GM11168 (cell line): ENCODE data around the gene ZRANB3.

ENCODE experiments used
- in situ Hi-C: fragments of 300-500 bp; cut with MboI; formaldehyde crosslinking; loops from one replicate; pipeline ENCODE4 v1.12.0; 2022; ENCODE audit warnings: low sequenced_read_pairs; ENCODE audit not compliant: unreplicated experiment

Gene ZRANB3

DNA sequence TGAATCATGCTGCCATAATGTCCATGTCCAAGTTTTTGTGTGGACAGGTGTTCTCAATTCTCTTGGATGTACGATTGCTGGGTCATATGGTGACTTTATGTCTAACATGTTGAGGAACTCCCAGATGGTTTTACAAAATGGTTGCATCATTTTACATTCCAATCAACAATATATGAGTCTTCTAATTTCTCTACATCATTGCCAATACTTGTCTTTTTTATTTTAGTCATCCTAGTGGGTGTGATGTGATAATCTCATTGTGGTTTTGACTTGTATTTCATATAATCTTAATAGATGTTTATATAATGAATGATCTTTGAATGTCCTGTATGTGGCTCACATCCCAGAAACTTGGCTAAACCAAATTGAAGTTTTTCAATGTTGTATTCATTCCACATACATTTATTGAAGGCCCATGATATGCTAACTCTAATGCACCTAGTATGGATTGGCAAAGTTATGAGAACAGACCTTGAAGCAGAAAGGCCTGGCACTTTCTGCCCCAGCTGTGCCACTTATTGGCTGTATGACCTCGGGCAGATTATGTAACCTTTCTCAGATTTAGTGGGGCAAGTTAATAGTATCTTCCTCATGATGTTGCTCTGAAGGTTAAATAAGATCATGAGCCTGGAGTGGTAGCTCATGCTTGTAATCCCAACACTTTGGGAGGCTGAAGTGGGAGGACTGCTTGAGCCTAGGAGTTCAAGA lies 273.5 kb downstream of the ZRANB3 start:
- in situ Hi-C loops: no loop called here

DNA sequence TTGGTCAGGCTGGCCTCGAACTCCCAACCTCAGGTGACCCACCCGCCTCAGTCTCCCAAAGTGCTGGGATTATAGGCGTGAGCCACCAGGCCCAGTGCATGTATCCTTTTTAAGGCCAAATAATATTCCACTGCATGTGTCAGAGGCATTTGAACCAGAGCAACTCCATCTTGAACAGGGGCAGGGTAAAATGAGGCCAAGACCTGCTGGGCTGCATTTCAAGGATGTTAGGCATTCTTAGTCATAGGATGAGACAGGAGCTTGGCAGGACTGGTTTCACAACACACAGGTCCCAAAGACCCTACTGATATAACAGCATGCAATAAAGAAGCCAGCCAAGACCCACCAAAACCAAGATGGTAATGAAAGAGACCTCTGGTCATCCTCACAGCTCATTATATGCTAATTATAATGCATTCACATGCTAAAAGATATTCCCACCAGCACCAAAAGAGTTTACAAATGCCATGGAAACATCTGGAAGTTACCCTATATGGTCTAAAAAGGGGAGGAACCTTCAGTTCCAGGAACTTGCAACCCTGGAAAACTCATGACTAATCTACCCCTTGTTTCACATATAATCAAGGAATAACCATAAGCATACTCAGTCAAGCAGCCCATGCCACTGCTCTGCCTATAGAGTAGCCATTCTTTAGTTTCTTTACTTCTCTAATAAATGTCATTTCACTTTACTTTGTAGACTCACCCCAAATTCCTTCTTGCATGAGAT lies 274.3 kb downstream of the ZRANB3 start:
- in situ Hi-C loops: no loop called here

DNA sequence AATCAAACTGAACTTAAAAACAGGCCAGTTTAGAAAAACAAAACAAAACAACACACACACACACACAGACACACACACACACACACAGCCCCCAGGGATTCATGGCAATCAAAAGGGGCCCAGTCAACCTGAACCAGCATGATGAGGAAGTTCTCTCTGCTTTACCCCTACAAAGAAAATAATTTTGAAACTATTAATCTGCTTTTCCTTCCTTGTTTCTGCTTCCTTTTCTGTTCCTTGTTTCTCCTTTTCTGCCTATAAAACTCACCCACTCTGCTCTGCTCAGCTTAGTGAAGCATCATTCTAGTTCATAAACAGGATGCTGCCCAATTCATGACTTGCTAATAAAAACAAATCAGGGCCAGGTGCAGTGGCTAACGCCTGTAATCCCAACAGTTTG lies 275.8 kb downstream of the ZRANB3 start:
- in situ Hi-C loops: no loop called here

DNA sequence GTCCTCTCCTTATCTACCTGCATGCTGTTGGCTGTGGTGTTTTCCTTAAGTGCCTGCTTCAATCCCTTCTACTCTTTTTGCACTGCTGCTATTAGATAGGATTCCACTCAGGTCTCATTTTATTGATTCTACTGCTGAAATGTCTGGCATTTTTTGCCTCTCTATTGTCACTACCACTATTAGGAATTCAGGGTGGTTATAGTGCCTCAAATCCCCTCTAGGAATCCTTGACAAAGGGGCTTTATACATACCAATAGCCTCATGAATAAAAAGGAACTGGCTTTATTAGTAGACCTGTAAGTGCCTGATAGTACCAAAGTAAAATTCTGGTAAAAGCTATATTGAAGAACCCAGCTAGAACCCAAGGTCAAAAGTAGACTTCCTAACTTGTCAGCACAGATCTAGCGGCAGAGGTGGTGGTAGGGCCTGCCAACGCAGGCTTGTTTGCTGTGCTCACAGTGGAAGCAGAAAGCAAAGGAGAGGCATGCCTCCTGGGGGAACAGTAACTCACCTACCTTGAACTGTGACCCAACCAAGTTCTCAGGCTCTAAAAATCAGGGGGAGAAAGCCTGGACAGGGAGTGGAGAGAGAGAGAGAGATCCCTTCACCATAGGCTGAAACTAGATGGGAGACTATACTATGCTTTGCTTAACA lies 278.1 kb downstream of the ZRANB3 start:
- in situ Hi-C loops: no loop called here

DNA sequence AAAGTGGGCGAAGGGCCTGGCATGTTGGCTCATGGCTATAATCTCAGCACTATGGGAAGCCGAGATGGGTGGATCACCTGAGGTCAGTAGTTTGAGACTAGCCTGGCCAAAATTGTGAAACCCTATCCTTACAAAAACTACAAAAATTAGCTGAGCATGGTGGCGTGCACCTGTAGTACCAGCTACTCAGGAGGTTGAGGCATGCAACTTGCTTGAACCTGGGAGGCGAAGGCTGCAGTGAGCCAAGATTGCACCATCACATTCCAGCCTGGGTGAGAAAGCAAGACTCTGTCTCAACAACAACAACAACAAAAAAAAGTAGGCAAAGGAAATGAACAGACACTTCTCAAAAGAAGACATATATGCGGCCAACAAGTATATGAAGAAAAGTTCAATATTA lies 282.4 kb downstream of the ZRANB3 start:
- in situ Hi-C loops: no loop called here

DNA sequence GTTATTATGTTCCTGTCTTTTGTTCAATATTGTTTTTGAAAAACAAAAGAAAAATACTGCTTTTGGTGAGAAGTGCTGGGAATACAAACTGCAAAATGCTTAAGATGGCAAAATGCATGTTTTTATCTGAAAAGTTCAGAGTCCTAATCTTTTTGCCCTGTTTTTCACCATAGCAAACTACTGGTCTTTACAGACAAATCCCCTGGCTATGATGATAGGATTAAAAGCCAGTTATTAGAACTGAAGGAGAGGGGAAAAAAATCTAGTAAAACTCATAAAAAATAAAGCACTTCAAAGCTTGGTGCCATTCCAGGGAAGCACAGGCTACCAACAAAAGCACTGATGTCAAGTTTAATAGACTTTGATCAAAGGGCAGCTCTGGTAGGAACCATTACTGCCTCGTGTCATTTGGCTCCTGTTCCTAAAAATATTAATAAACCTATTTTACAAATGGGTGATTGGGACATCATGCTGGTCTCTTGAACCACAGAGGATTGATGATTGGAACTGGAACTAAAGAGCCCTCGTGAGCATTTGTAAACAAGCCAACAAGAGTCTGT lies 284.2 kb downstream of the ZRANB3 start:
- in situ Hi-C loops: no loop called here

DNA sequence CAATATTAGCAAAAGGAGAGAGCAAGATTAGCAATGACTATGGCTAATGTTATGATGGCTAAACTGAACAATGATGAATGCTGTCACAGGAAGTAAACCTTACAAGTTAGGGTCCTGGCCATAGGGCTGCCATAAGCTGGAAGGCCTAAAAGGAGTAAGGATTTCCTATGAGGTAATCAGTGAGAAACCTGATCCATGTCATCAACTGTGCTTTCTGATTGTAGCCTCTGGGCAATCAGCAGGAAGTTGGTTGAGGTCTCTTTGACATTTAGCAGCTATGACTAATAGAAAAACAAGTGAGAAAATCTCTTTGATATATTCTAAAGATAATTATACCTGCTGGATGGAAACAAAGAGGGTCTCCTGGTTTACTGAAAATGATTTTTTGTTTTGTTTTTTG lies 285.9 kb downstream of the ZRANB3 start:
- in situ Hi-C loops: no loop called here

DNA sequence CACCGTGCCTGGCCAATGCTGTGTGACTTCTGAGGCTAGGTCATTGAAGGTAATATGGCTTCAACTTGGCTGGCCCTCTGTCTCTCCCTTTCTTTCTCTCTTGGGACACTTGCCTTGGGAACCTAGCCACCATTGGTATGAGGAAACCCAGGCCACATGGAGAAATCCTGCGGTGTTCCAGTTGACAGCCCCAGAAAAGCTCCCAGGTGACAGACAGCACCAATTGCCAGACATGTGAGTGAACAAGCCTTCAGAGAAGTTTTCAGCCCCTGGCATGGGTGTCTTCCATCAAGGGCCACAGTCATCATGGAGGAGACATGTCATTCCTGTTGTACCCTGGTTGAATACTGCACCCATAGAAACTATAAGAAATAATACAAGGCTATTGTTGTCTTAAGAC lies 292.4 kb downstream of the ZRANB3 start:
- in situ Hi-C loops: no loop called here

DNA sequence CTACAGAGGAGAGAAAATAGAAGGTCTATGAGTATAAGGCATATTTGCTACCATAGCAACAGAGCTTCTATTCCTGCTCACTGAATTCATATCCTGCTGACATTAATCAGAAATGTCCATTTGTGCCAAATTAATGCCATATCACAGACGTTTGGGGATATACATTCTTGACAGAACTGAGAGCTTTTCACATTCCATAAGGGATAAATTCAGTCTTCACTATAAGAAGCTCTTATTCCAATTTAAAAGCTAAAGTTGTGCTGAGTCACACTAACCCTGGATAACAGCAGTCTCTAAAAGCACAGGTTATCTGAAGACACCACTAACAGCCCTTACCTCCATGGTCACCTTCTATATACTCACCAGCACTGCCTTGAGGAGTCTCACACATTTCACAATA lies 300.9 kb downstream of the ZRANB3 start:
- in situ Hi-C loops: no loop called here

DNA sequence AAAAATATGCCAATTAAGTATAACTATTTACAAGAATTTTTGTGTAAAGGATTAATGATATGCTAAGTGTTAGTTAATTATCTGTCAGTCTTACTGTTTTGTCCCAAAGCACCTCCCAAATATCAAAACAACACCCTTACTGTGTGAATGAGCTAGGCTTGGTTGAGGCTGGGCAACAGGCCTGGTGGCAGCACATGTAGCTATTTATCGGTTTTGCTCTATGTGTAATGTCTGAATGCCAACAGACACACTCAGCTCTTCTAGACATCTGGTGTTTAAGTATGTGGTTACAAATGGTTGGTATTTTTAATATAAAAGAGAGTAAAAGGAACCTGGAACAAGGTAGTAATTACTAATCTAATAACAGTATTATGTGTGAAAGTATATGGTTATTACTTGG lies 303.6 kb downstream of the ZRANB3 start:
- in situ Hi-C loops: no loop called here

DNA sequence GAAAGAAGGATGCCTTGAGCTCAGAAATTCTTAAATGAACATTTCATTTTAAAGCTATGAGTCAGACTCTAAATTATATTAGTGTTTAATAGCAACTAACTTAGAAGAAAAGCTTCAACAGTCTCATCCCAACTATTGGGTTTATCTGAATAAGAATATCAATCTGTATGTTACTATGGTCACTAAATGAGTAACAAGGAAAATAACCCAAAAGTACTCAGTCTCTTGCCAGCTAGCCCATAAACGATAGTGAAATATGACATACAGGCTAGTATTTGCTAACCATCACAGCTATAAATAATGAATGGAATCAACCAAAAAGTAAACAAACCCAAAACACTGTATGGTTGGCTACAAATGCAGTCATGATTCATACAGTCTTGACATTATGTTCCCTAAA lies 304.1 kb downstream of the ZRANB3 start:
- in situ Hi-C loops: no loop called here

DNA sequence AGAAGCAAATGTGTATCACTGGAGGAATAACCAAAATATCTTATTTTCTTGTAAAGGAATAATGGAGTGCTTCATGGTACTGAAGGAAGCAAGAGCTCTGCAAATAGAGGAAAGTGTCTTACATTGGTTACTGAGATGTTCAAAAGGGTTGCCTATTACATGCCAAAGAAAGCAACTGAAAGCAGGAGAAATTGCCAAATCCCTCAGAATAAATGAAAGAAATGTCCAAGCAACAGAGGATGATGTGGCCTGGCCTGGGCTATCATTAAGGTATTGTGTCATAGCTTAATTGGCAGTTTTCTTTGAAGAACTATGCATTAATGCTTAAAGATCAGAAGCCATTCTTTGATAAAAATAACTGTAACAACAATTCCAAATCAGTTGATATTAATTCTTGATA lies 305.2 kb downstream of the ZRANB3 start:
- in situ Hi-C loops: no loop called here

DNA sequence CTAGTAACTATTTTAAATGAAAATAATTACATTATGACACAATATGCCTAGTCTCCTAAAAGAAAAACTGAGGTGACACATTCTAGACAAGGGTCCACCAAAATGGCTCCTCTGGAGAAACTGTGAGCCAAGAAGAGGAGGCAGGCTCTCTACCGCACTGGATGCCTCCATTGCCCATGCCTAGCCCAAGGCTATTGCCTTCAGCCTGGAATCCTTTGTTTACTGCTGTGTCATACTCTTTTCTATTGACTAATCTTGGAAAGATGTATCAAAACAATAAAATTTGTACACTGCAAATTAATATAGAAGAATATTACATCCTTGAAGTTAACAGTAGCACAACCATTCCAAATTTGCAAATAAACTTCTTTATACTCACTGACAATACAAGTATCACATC lies 311.8 kb downstream of the ZRANB3 start:
- in situ Hi-C loops: no loop called here

DNA sequence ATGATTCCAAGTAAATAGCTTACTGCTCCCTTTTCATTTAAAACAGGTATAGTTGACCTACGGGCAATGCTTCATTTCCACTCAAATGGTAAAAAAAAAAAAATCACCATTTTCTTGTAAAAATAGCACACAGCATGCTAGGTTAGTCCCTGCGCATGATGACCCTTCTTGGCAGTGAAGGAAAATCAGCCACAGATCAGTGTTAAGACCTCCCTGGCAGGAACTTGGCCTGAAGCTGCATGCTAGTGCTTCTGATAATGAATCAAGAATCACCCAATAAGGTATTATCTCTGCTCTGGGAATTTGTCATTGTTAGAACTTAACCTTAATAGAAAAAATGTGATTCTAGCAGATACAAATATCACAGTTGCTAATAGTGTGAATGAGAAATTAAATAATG lies 312.6 kb downstream of the ZRANB3 start:
- in situ Hi-C loops: no loop called here

DNA sequence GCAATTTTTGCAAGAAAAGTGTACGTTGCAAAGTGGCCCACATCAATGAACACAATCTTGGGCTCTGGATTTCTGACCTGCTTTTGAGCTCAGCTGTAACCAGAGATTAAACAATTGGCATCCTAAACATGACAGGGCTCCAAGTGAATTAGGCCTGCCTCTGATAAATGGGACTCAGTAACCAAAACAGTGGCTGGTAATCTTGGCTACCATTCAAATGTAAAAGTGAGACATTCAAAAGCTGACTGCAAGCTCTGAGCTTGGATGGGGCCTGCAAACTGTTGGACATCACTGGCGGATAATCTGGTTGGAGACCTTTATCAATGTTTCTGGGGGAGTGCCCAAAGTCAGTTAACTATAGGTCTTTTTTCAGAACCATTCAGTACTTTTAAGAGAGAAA lies 318.3 kb downstream of the ZRANB3 start:
- in situ Hi-C loops: no loop called here

DNA sequence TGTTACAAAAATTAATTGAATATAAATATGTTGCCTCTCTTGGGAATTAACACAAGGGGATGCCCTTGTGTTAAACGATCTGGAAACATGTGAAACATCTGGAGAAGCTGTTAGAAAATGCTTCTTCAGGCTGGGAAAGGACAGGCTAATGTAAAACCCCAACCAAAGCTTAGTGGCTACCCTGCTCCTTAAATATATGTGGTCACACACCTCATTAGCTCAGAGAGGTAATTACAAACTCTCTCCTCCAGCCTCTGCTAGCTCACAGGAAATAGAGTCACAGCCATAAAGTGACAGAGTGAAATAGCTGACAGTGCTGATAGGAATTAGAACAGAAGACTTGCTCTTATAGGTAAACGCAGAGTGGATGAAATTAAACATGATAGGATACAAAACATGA lies 323.0 kb downstream of the ZRANB3 start:
- in situ Hi-C loops: no loop called here

DNA sequence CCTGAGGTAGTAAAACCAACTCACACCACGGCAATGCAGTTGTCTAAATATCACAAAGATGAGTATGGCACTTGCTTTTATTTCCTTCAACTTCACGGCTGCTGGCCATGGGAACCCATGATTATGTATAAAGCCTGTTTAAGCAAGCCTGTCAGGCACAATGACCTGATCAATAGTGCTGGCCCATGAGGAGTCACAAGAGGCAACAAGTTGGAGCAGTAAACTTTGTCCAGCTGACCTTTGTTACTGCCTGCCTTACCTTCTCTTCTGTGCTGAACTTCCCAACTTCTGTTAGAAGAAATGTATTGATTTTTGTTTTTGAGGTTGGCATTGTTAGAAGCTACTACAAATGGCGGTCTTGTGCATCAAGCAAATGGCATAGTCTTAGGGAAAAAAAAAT lies 327.1 kb downstream of the ZRANB3 start:
- in situ Hi-C loops: no loop called here

DNA sequence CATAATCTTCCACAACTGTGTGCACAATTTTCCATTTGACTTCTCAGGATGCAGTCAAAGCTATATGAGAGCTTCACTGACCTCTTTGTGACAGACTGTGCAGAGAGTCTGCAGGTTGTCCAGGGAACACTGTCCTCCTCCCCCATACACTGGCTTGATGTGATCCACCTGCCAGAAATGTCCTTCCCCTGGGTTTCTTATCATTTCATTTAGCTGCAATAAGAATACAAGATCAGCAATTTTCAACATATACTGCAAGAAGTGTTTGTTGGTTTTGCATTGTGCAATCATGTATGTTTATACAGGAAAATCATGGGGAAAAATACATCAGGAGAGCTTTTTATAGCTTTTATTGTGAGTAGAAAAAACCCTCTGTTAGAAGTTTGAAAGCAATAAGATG lies 328.3 kb downstream of the ZRANB3 start:
- in situ Hi-C loops: no loop called here

DNA sequence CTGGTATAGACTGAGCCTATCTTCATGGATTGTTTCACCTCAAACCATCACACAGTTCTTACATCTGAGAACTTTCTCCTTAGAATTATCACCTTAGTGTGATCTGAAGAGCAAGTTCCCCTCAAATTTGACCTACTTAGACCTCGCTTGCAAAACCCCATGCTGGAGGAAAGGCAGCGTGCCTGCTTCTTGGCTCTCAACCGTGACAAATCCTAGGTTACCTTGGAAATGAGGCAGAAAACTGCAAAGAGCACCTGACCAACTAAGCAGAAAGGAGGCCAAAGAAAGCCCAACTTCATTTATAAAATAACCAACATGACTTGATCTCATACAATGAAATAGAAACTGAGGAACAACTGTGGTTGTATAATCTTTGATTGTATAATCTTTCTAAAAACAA lies 332.5 kb downstream of the ZRANB3 start:
- in situ Hi-C loops: no loop called here

DNA sequence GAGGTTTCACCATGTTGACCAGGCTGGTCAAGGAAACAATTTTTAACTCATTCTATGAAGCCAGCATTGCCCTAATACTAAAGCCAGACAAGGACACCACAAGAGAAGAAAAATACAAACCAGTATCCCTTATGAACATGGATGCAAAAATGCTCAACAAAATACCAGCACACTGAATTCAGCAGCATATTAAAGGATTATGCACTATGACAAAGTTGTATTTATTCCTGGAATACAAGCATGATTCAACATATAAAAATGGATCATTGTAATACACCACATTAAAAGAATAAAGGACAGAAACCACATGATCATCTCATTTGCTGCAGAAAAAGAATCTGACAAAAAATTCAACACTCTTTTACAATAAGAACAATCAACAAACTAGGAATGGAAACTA lies 340.2 kb downstream of the ZRANB3 start:
- in situ Hi-C loops: no loop called here

DNA sequence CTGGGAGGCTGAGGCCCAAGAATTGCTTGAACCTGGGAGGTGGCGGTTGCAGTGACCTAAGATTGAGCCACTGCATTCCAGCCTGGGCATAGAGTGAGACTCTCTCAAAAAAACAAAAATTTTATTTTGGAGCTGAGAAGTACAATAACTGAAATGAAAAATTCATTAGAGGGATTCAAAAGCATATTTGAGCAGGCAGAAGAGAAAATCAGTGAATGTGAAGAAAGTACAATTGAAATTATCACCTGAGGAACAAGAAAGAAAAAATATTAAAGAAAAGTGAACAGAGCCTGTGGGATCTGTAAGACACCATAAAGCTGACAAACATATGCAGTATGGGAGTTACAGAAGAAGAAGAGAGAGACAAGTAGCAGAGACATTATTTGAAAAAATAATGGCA lies 341.9 kb downstream of the ZRANB3 start:
- in situ Hi-C loops: no loop called here
